Stimulated activated naive CD4-positive, alpha-beta T cell treated with Interleukin-2 at 50 U/mL for 16 hours (primary cell): ENCODE measurements around the gene ESPN.
"Not testable (repeated sequence)": the region's sequence is repeated elsewhere in the genome, so short reads cannot be mapped to it uniquely, and the experiment has no call there.

Experiments
- DNase-seq: peaks from one replicate; lab custom pipeline; 2025; lab: John Stamatoyannopoulos, UW

Gene ESPN

DNA sequence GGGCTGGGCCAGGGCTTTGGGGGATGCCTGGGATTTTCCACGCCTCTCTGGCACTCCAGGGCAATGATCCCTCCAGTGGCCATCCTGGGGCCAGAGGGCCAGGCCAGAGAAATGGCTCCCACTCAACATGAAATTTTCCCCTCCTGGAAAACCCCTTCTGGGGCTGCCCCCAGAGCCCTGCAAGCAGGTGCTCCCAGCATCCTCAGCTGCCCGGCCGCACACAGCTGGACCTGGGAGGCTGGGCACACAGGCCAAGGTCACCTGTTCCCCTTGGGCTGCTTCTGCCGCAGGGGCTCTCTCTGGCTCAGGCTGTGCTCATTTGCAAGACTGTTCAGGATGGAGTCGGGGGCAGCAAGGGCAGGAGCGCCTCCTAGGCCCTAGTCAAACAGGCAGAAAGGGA, 3.9 kb downstream of the ESPN start:
- DNase-seq, result not testable (repeated sequence)

DNA sequence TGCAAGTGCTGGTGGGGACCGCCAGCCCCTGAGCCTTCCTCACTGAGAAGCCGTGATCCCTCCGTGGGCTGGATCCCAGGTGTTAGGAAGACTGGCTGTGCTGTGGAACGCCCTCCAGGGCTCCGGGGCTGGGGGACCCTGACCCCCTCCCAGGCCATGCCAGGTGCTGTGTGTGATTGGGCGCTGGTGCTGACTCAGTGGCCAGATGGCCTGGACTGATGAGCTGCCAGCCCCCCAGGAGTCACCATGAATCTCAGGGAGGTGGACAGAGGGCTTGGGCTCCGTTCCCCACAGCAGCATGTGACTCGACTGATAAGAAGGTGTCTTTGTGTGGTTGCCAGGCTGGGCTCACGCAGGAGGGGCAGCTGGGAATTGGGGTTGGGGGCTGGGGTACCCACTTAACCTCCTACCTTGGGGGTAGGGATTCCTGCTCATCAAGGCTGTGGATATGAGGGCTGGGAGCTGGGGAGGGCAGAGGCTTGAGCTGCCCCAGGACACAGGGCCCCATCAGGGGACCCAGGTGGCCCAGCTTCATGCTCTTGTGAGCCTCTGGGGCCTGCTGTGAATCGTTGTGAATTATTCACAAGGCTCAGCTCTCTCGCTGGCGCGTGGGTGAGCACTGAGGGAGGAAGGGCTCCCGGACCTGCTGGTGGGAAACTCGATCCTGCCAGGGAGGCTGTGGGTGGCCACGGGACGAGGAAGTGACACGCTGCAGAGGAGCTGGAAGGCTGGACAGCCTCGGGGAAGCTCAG, 5.3 kb downstream of the ESPN start:
- not testable (repeated sequence) for DNase-seq

GRCh38 chr1:6431645-6432579, 7.3 kb downstream of the ESPN start:
- DNase-seq, result not testable (repeated sequence)

- DNase-seq, result no peak
Measured at GRCh38 chr1:6434186-6434585, 9.6 kb downstream of the ESPN start.

DNA sequence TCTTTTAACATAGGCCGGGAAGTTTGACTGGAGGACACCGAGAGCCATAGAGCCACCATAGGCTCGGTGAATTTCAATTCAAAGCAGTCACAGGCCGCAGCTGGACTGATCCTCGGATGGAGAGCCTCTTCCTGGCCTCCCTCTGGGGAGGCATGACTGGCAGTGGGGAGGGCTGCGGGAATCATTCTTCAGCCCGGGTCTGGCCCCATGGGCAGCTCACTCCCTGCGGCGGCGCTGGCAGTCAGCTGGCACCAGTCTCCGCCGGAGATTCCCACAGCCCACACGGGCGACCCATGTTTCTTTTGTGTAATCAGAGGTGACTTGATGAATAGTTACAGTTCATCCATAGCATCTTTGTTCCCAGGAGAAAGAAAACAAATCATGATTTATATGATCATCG, 10.6 kb downstream of the ESPN start:
- DNase-seq, result no peak

GRCh38 chr1:6435547-6435946, 11.0 kb downstream of the ESPN start:
- DNase-seq, result no peak

DNA sequence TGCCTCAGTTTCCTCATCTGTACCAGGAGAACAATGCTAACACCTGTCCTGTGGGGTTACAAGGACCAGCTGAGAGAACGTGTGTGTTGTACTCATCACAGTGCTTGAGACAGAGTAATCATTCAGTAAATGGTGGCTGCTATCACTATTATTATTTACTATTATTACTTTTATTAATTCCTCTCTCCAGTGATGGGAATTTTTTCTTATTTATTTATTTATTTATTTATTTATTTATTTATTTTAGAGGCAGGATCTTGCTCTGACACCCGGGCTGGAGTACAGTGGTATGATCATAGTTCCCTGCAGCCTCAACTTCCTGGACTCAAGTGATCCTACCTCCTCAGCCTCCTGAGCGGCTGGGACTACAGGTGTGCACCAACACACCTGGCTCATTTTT, 11.7 kb downstream of the ESPN start:
- not testable (repeated sequence) for DNase-seq

- DNase-seq, result not testable (repeated sequence)
Measured at GRCh38 chr1:6437012-6437700, 12.6 kb downstream of the ESPN start.

DNA sequence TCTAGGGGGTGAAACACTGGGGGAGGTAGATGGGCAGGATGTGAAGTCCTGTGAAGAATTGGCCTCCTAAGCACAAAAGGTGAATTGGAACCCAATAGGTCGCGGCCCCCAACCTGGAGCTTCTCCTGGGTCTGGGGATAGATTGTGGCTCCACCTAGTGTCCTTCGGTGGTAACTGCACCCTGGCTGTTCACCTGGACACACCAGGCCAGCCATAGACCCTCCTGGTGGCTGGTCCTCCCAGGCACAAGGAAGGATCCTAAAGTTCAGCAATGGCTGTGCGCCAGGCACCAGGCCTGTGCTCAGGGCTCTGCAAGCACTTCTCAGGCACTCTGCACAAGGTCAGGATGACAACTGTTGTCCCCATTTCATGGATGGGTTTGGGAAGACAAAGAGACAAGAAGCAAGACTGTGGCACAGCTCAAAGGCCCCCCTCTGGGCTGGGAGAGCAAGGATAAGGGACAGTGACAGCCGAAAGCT, 13.5 kb downstream of the ESPN start:
- peak; percentile 62 for DNase-seq

DNA sequence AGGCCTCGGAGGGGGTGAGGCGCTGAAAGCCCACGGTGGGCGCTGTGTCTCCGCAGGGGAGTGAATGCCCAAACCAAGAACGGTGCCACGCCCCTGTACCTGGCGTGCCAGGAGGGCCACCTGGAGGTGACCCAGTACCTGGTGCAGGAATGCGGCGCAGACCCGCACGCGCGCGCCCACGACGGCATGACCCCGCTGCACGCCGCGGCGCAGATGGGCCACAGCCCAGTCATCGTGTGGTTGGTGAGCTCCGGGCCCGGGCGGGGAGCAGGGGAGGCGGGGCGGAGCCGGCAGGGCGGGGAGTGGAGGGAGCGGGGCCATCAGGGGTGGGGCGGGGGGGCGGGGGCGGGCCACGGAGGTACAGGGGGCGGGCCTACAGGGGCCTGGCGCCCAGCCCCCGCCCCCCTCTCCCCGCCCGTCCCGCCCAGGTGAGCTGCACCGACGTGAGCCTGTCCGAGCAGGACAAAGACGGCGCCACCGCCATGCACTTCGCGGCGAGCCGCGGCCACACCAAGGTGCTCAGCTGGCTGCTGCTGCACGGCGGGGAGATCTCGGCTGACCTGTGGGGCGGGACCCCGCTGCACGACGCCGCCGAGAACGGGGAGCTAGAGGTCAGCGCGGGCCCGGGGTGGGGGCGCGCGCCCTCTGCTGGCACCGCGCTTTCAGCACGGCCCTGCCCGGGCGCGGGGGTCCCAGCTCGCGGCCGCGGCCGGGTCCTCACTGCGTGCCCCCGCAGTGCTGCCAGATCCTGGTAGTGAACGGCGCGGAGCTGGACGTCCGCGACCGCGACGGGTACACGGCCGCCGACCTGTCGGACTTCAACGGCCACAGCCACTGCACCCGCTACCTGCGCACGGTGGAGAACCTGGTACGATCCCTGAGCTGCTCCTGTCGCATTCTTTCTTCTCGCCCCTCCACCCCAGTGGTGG, 15.9 kb downstream of the ESPN start:
- DNase-seq, result peak; percentile 79

GRCh38 chr1:6441586-6441985, 17.0 kb downstream of the ESPN start:
- no peak for DNase-seq

- no peak for DNase-seq
Measured at GRCh38 chr1:6443339-6444115, 19.0 kb downstream of the ESPN start.

- DNase-seq, result no peak
Measured at GRCh38 chr1:6444377-6444776, 19.8 kb downstream of the ESPN start.

- peak; percentile 18 for DNase-seq
Measured at GRCh38 chr1:6445062-6445763, 20.6 kb downstream of the ESPN start.

- not testable (repeated sequence) for DNase-seq
Measured at GRCh38 chr1:6445929-6446328, 21.4 kb downstream of the ESPN start.

GRCh38 chr1:6446665-6447015, 22.1 kb downstream of the ESPN start:
- no peak for DNase-seq

DNA sequence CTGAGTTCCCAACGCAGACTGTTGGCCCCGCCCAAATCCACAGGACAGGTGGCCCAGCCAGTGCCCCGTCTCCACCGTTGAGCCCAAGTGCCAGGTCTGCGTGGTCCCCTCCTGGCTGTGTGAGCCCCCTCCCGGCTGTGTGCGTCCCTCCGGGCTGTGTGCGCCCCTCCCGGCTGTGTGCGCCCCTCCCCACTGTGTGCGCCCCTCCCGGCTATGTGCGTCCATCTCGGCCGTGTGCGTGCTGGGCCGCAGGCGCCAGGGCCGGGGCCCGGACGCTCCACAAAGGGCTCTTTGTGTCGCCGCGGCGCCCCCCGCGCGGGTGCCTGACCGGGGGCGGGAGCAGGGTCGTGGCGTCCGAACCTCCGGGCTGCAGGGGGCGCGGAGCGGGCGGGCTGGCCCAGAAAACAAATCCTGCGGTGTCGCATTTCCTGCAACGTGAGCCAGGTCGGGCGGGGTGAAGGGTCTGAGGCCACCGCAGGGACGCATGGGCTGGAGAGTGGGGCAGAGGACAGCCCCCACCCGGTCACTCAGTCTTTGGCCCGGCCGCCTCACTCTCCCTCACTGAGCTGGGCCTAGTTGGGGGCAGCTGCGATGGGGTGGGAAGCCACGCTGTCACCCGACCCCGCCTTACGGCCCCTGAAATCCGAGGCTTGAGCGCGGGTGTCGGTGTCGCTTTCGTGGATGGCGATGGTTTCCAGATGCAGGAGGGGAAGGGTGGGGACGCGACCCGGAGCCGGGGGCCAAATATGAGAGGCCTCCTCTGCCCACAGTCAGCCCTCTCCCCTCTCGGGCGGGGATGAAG, 22.6 kb downstream of the ESPN start:
- DNase-seq, result no peak

DNA sequence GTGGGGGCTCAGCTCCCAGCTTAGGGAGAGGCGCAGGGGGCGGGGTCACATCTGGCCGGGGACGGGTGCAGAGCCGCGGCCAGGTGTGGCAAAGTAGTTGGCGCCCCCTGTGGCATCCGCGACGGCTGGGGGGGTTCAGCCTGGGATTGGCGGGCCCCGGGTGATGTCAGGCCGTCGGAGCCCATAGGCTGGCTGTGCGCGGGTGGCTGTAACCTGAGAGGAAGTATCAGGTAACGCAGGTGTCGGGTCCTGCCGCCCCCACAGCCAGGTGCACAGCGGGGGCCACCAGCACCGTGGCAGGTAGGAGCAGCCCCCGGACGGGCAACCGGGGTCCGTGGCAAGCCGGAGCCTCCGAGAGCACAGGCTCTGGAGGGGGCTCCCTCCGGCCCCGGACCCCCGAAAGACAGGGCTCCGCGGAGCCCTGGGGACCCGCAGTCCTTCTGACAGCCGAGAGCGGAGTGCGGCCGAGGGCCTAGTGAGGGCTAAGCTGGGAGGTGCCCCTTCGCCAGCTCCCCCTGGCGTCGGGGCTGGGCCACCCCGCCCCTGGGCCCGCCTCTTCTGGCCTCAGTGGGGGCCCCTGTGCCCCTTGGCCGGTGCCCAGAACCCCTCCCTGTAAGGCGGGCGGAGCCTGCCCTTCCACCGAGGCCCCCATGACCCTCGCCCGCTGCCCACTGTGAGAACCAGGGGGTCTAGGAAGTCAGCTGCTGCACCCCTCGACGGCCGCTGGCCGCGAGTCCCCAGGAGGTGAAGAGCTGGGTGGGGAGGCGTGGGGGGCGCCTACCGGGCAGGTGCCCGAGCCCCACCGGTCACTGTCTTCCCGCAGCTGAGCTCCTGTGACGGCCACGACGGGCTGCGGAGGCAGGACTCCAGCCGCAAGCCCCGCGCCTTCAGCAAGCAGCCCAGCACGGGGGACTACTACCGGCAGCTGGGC, 23.5 kb downstream of the ESPN start:
- peak; percentile 23 for DNase-seq
